ENCODE results near the gene ATP5F1D. TPM values are rescaled to one million over a fixed set of nuclear protein-coding genes. Genes with fewer than 3 reads are reported as not detected.

Gene ATP5F1D
- total and polyA plus RNA-seq, 2 donors (not counting 1 experiment from before 2014, with no cell fraction given) = 150 to 166 TPM

DNA sequence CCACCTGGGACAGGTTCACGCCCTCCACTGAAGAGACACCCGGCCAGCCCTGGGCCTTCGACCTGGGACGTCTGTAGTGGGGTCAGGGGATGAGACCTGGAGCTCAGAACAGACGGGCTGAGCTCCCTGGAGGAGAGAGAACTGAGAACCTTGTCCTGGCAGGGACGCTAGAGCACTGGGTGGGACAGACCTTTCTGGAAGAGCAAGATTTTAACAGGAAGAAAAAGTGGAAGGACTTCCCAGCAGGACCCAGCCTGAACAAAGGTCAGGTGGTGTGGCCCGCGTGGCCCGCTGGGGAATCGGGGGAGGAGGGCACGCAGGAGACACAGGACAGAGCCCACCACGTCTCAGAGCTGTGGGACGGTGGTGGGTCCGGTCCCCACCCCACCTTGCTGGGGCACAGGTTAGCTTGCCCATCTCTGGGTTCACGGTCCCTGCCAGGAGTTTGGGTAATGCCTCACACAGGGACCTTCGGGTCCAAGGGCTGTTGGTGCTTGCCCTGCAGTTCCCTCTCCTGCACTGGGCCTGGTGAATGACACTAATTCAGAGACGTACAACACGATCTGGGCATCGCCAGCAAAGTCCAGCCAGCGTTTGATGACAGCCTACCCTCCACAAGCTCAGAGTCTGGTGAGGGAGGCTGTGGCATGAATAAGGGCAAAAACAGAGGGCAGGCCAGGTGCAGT is 42.9 kb downstream of the ATP5F1D start:
- peaks cover 9 to 10% of the 10 kb centered on the region in 2 donors for H3K4me1 ChIP-seq (ENCODE audit: control insufficient read depth in 2 of 2, insufficient read depth in 2 of 2, low read length in 2 of 2)
- H3K27ac ChIP-seq (ENCODE audit: low read length in 2 of 2) = no peak overlapping the region
- H3K9ac ChIP-seq (ENCODE audit: low read length) = no peak overlapping the region
- intact Hi-C loops (cut with micrococcal nuclease) = no loop called here
- TF ChIP-seq, protein P1, sequence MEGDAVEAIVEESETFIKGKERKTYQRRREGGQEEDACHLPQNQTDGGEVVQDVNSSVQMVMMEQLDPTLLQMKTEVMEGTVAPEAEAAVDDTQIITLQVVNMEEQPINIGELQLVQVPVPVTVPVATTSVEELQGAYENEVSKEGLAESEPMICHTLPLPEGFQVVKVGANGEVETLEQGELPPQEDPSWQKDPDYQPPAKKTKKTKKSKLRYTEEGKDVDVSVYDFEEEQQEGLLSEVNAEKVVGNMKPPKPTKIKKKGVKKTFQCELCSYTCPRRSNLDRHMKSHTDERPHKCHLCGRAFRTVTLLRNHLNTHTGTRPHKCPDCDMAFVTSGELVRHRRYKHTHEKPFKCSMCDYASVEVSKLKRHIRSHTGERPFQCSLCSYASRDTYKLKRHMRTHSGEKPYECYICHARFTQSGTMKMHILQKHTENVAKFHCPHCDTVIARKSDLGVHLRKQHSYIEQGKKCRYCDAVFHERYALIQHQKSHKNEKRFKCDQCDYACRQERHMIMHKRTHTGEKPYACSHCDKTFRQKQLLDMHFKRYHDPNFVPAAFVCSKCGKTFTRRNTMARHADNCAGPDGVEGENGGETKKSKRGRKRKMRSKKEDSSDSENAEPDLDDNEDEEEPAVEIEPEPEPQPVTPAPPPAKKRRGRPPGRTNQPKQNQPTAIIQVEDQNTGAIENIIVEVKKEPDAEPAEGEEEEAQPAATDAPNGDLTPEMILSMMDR (IDR thresholded peaks at IDR 0.05) = no peak
- TF ChIP-seq EZH2 (IDR thresholded peaks at IDR 0.05; ENCODE audit: borderline replicate concordance, insufficient read depth, low read depth, low read length, poor library complexity, severe bottlenecking) = no peak
- no peak for ATAC-seq (ENCODE audit: low read depth)
- H4K20me1 ChIP-seq (ENCODE audit: control insufficient read depth, insufficient read depth, low read length, poor library complexity, severe bottlenecking) = peaks cover 15% of the 10 kb centered on the region
- peaks cover 0 to 50% (median 20%) of the 10 kb centered on the region in 4 experiments for H3K27me3 ChIP-seq (replicated peaks in 1 of 4; ENCODE audit: control extremely low read depth in 1 of 4, control insufficient read depth in 3 of 4, insufficient read depth in 4 of 4, low read length in 3 of 4)
- Mint-ChIP-seq H3K27me3 (peaks cover 21% of the 10 kb centered on the region), H3K4me3 (peak overlapping the region; percentile 46), H3K27ac (no peak overlapping the region), H3K4me1 (peaks cover 22% of the 10 kb centered on the region), H3K9me3 (ENCODE audit: insufficient read depth) (no peaks in the 10 kb centered on the region)
- peak; percentile 28 for DNase-seq
- H3K36me3 ChIP-seq (replicated peaks in 1 of 2; ENCODE audit: control extremely low read depth in 1 of 2, control insufficient read depth in 1 of 2, extremely low read depth in 1 of 2, insufficient read depth in 2 of 2, low read length in 1 of 2) = peaks cover 0 to 7% of the 10 kb centered on the region in 2 experiments
- peaks cover 8% of the 10 kb centered on the region for H3K79me2 ChIP-seq (ENCODE audit: control insufficient read depth, insufficient read depth, low read length)
- H3K4me3 ChIP-seq (ENCODE audit: control extremely low read depth in 1 of 5, extremely low read depth in 1 of 5, insufficient read depth in 1 of 5, low read depth in 2 of 5, low read length in 4 of 5) = no peak overlapping the region
- 80% methylated on average over 20 of the region's 20 CpGs for WGBS (ENCODE audit: insufficient coverage)
- ChIA-PET CTCF (interaction anchor here (1.3 kb wide), 1 partner anchor 40 kb away, joined by 4 read pairs; no protein-coding TSS in a partner anchor), POLR2A (no interaction called here)
- H3K9me3 ChIP-seq (ENCODE audit: control extremely low read depth in 1 of 3, control insufficient read depth in 2 of 3, insufficient read depth in 1 of 3, low read length in 2 of 3) = peaks cover 0 to 8% (median 0%) of the 10 kb centered on the region in 3 donors
- H3K4me2 ChIP-seq (replicated peaks; ENCODE audit: low read depth, low read length, poor library complexity, severe bottlenecking) = no peak overlapping the region
- H2AFZ ChIP-seq (ENCODE audit: insufficient read depth, low read depth, low read length, poor library complexity, severe bottlenecking) = no peak overlapping the region
